NCI-H1048 (cell line): ENCODE measurements around the gene ATP6V1A.
"Not testable (repeated sequence)": the region's sequence is repeated elsewhere in the genome, so short reads cannot be mapped to it uniquely, and the experiment has no call there.

Experiments used
- DNase-seq: peaks from one replicate; lab custom pipeline; 2025; lab: John Stamatoyannopoulos, UW

ATP6V1A gene

DNA sequence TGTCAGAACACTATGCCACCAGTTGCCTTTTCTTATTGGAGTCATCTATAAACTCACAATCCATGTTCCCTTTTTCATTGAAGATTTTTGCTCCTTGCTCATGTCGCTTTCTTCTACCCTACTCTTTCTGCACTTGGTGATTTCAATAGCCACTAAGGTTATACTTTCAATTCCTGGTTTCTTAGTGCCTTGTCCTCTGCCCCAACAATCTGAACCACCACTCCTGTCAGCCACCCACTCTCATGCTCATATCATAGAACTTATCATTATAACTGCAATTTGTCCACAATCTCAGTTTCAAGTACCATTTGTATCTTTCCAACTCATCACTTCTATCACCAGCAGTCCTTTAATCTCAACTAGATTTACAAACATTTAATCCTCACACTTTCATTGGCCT lies 81.8 kb downstream of the ATP6V1A start:
- DNase-seq = no peak

DNA sequence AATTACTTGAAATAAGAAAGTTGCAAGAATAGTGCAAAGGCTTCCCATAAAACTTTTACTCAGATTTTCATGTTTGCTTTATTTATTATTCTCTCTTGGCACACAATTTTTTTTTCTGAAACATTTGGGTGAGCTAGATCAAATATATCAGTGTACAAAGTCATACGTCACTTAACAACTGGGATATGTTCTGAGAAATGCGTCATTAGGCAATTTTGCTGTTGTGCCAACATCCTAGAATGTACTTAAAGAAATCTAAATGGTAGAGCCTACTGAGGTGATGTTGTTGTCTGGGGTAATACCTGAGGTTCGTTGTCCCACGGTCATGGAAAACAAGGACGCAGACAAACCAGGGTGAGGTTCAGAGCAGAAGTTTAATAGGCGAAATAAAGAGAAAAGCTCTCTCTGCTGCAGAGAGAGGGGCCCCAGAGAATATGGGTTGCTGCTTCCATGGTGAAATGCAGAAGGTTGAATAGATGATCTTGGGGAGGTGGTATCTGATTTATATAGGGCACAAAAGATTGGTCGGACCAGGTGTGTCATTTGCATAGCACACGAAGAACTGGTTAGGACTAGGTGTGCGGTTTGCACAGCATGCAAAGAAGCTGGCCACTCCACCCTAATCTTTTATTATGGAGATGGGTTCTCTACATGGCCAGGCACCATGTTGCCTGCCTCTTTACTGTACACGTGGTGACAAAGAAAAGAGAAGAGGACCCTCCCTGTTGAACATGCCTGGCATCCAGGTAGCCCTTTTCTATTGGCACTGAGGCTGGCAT lies 82.9 kb downstream of the ATP6V1A start:
- DNase-seq = no peak

DNA sequence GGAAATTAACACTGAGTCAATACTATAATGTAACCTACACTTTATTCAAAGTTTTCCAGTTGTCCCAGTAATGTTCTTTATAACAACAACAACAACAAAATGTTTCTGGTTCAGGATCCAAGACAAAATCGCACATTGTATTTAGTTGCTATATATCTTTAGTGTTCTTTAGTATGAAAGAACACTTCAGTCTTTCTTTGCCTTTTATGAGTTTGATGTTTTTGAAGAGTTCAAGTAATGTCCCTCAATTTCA lies 84.2 kb downstream of the ATP6V1A start:
- DNase-seq = no peak

DNA sequence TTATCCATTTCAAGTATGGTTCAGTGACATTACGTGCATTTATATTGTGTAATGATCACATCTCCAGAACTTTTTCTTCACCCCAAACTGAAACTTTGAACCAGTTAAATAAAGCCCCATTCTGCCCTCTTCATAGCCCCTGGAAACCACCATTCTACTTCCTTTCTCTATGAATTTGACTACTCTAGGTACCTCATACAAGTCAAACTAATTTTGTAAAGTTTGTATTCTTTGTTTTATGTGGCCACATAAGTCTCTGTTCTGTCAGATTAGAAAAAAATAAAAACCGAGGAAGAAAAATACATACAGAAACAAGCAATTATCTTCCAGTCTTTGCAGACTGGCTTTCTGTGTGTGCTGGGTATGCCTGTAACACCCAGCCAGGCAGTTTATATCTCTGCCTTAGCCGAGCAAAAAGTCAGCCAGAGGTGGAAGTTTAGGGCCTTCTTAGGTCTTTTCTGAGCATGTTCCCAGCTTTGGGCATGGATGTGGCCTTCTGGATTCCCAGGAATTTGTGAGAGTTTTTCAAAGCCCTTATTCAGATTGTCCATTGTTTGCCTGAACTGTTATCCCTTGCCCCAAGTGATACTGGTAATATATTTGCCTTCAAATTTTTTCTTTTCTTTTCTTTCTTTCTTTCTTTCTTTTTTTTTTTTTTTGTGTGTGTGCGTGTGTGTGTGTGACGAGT lies 85.8 kb downstream of the ATP6V1A start:
- no peak for DNase-seq

DNA sequence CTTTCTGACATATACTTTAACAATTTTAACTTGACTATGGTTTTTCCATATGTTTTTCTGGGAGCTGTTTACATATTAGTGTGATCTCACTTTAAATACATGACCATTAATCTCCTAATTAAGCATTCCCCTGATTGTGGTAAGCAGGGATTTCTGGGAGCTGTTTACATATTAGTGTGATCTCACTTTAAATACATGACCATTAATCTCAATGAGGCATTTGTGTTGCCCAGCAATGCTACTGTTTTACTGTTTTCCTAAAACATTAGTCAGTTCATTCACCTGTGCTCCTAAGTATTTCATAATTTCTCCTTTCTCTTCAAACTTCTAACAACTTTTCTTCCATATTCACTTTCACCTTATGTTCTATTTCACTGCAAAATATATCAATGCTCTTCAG lies 88.1 kb downstream of the ATP6V1A start:
- no peak for DNase-seq

DNA sequence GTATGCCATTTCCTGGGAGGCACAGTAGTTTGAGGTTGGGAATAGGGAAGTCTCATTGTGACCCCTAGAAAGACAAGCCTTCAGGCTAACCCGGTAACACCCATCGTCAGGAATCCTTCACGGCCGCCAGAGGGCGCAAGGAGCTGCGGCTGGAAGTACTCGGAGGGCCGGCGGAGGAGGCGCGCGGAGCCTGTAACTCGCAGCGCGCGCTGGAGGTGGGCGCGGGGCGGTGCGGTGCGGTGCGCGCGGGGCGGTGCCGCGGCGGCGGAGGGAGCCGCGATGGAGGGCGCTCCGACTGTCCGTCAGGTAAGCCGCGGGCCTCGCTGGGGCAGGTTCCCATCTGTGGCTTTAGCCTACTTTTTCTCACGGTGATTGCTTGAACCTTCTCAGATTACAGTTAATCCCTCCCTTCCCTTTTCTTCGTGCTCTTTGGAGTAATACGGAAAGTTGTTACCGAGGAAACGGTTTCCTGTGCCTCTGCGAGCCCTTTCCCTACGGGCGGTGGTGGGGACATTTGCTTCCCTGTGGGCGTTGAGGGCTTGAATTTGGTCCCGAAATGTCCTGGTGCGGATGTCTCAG lies 91.9 kb downstream of the ATP6V1A start, which contains the start of gene GRAMD1C:
Gene GRAMD1C, plus strand, starts transcription at position 158 of the 579 bp plus-strand sequence. Its CDS starts 122 bp downstream, at position 280.
- DNase-seq = peak; percentile 64

DNA sequence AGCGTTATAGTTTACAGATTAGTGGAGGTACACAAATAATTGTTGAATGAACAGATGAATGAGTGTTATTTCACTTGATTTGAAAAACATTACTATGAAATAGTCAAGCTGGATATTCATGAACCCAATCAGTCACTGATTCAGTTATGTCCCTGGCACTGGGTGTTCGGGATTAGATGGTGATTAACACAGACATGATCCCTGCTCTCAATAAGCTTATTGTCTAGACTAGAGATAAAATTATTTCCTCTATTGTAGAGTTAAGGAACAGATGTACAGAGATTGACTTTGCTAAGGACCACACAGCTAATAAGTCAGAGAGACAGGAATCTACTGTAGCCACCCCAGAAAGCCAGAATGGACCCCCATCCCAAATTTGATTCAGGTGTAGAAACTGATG lies 92.7 kb downstream of the ATP6V1A start:
- no peak for DNase-seq

DNA sequence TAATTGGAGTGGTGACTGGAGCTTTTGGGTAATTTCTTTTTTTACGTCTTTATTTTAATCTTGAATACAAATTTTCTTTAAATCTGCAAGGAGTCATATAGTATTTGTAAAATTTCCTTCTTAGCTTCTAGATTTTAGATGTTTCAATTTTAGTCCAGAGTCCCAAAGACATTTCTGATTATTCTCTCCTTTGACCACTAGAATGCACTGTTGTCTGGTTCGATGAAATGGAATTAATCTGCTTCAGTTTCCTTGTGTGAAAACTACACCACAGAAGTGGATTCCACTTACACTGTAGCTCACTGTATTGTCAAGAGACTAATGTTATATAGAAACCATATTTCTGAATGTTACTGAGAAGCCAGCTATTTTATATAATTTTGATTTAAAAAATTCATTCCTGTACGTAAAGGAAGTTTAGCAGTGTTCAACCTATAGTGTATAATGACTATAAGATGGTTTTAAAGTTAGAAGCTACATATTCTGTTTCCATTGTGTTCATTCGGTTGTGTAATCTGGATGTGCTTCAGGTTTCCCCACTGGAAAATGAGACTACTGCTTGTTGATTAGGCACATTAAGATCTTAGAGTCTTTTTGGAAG lies 97.9 kb downstream of the ATP6V1A start:
- DNase-seq = peak; percentile 28

DNA sequence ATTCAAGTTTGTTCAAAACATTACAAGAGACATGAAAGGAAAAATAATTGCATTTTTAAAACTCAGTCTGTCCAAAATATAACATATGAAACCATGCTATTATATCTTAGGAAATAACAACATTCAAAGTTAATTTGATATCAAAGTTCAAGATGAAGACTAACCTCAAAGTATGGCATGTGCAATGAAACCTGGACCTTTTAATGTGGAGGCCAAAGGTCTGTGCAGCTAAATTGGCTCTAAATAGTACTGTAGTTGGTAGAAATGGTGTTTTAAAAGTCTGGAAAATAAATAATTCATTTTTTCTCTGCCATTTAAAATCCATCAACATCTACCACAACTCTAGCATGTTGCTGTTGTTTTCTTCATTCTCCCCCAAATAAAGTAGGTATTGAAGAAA lies 100.4 kb downstream of the ATP6V1A start:
- DNase-seq = no peak

DNA sequence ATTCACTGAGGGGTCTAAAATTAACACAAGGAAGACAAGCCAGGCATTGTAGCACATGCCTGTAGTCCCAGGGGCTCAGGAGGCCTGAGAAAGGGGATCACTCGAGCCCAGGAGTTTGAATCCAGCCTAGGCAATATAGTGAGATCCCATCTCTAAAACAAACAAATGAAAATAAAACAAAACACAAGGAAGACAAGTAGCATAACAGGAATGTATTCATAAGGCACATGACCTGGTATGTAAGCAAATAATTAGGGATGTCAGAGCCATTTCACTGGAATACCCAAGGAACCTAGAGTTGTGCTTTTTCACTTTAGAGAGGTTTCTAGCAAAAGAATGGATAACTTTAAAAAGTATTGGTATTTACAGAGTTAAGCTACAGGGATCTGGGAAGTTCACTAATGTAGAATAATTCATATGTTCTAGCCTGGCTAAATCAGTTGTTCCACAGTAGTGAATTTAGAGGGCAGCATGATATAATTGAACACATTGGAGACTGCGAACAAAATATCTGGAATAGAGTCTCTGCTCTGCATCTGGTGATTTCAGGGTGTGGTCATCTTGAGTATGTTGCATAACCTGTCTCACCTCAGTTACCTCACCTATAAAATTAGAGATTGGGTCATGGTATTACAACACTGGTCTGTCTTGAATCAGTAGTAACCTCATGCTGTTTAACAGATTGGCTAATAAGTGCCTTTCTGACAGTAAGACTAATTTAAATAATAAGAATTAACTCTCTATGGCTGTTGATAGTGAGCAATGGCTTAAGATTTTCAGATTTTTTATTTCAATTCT lies 101.0 kb downstream of the ATP6V1A start:
- DNase-seq = no peak

DNA sequence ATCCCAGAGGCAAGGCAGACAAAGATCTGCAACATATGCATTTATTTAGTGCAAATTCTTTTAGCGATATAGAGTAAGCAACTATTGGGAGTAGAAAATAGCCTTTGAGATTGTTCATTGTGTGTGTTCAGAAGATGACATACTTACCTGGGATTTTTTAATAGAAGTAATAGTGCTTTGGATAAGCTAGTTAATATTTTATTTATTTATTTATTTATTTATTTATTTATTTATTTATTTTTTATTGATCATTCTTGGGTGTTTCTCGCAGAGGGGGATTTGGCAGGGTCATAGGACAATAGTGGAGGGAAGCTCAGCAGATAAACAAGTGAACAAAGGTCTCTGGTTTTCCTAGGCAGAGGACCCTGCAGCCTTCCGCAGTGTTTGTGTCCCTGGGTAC lies 102.2 kb downstream of the ATP6V1A start:
- not testable (repeated sequence) for DNase-seq

DNA sequence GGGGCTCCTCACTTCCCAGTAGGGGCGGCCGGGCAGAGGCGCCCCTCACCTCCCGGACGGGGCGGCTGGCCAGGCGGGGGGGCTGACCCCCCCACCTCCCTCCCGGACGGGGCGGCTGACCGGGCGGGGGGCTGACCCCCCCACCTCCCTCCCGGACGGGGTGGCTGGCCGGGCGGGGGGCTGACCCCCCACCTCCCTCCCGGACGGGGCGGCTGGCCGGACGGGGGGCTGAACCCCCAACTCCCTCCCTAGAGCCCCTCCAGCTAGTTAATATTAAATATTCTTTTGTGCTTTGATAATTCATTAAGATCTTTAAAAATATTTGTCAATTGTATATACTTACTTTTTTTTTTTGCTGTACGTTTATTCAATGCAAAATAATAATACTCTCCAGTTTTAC lies 103.0 kb downstream of the ATP6V1A start:
- DNase-seq = not testable (repeated sequence)

DNA sequence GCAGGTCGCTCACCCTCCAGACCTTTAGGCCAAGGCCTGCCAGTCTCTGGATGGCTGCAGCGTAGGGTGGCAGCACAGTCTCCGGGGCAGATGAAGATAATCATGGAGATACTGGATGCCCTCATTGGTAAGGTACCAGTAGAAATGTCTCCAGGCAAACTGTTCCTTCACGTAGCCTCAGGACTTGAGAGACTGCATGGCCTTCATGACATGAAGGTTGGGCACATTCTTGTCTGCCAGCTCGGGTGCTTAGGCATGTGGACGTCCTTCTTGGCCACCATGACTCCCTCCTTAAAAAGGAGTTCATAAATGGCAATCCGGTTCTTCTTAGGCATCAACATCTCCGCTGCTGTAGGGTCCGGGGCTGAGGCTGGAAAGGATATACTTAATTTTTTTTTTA lies 103.6 kb downstream of the ATP6V1A start:
- not testable (repeated sequence) for DNase-seq

DNA sequence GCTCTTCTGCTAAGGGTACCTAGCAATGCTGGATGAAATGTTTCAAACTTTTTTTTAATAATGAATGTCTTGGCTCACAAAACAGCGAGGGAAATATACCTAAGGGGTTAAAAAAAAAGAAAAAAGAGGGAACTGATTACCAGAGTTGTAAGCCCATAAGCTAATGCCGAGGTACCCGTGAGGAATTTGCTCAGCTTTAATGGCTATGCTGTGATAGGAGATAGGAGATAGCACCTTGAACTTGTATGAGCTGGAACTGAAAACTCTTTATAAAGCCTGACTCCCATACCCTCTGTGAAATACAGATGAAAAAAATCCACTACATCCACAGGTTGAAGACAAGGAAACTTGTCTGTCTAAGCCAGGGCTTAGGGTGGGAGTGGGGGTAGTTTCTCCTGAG lies 105.7 kb downstream of the ATP6V1A start:
- DNase-seq = no peak
